HFFc6 (cell line): ENCODE measurements around the gene UBE3C. TPM values are rescaled to one million over a fixed set of nuclear protein-coding genes. Genes with fewer than 3 reads are reported as not detected.
"Not testable (repeated sequence)": the region's sequence is repeated elsewhere in the genome, so short reads cannot be mapped to it uniquely, and the experiment has no call there.

ENCODE experiments used
- DNase-seq: peaks from one replicate; pipeline ENCODE4 v3.0.0-alpha.2; 2018
- H3K27ac Mint-ChIP-seq: 2 replicates; pipeline ENCODE4 v1.8.0; 2020; ENCODE audit warnings: mild to moderate bottlenecking, mixed read lengths
- H3K27me3 Mint-ChIP-seq: 2 replicates; pipeline ENCODE4 v1.8.0; 2021; ENCODE audit warnings: mild to moderate bottlenecking, moderate library complexity, mixed read lengths; ENCODE audit not compliant: insufficient read depth
- H3K36me3 Mint-ChIP-seq: 2 replicates; pipeline ENCODE4 v1.8.0; 2021; ENCODE audit warnings: low read depth, mixed read lengths
- H3K4me1 Mint-ChIP-seq: 2 replicates; pipeline ENCODE4 v1.8.0; 2020; ENCODE audit warnings: low read depth, mixed read lengths
- H3K4me3 Mint-ChIP-seq: 2 replicates; pipeline ENCODE4 v1.8.0; 2020; ENCODE audit warnings: mild to moderate bottlenecking, moderate library complexity, mixed read lengths
- H3K9me3 Mint-ChIP-seq: 2 replicates; pipeline ENCODE4 v1.8.0; 2020; ENCODE audit warnings: mild to moderate bottlenecking, mixed read lengths
- CTCF ChIP-seq: fragments of 200-600 bp; sonication (generic); IDR thresholded peaks from 2 replicates; pipeline ENCODE4 v1.5.0; 2021; ENCODE audit warnings: antibody characterized with exemption, mild to moderate bottlenecking
- total RNA-seq, 6 experiments: library from RNA; stranded (reverse); fragmentation: NEBNext Ultra II Directional; extraction: Animal tissue kit (Norgen Biotek cat#: 25700); gene quantifications; 2 replicates in 1 of 6; 3 replicates in 5 of 6; pipeline ENCODE4 v1.2.3, GENCODE V29; 2021

Gene UBE3C
- total RNA-seq, 6 experiments from 2014 or later: 64.2 to 80.1 (median 73.1) TPM

DNA sequence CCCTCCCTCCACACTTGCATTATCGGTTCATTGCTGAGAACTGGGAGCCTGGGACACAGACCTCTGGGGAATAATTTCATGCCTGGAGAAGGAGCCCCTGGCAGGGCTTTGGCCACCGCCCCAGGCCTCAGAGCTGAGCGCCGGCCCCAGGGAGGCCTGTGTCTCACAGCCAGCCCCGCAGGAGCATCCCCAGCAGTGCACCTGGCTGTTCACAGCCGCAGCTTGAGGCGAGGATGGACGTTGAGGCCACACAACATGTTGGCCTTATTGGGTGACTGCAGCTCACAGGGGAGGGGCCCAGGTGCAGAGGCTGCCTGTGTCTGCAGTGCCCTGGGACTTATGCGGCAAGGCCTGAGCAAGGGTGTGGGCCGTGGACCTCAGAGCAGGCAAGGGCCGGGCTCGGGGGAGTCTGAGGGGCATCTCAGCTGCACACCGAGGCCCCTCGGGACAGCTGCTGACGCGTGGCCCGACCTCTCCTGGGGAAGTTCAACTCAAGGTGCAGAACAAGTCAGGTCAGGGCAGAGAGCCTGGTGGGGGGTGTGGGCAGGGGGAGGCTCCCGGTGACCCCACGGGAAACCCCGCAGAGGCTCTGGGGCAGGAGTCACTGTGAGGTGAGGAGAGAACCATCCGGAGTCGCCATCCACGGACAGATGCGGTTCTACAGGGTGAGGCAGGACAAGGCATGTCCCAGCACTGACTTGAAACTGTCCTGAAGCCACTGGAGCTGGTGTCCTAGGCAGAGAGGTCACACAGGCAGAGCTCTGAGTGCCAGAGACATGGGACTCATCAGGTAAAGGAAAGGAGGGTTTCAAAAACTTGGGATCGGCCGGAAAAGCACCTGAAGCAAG is 13.1 kb upstream of the UBE3C start:
- H3K4me3 Mint-ChIP-seq: no peak overlapping the region
- no peak for DNase-seq

DNA sequence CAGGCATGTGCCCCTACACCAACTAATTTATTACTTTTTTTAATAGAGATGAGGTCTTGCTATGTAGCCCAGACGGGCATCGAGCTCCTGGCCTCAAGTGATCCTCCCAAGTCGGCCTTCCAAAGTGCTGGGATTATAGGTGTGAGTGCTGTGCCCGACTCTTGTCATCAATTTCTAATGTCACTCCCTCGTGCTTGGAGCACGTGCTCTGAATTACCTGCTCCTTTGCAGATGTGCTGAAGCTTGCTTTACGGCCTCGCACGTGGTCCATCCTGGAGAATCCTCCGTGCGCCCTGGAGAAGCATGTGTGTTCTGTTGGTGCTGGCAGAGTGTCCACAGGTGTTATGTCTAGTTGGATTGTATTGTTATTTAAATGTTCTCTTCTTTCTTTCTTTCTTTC is 11.8 kb upstream of the UBE3C start:
- DNase-seq: no peak
- no peaks in the 10 kb centered on the region for H3K36me3 Mint-ChIP-seq
- H3K9me3 Mint-ChIP-seq: no peaks in the 10 kb centered on the region
- no peak for TF ChIP-seq CTCF
- H3K27me3 Mint-ChIP-seq: peaks cover 20% of the 10 kb centered on the region
- no peaks in the 10 kb centered on the region for H3K4me1 Mint-ChIP-seq
- no peak overlapping the region for H3K4me3 Mint-ChIP-seq
- no peak overlapping the region for H3K27ac Mint-ChIP-seq

More for the DNA sequence above, 13.1 kb upstream of the UBE3C start:
- H3K4me1 Mint-ChIP-seq: no peaks in the 10 kb centered on the region
- peaks cover 17% of the 10 kb centered on the region for H3K27me3 Mint-ChIP-seq
- H3K9me3 Mint-ChIP-seq: no peaks in the 10 kb centered on the region
- no peak for TF ChIP-seq CTCF
- no peak overlapping the region for H3K27ac Mint-ChIP-seq
- no peaks in the 10 kb centered on the region for H3K36me3 Mint-ChIP-seq

GRCh38 chr7:157129200-157129599 is 9.5 kb upstream of the UBE3C start:
- Mint-ChIP-seq H3K4me1 (no peaks in the 10 kb centered on the region), H3K9me3 (no peaks in the 10 kb centered on the region), H3K27ac (no peak overlapping the region), H3K36me3 (no peaks in the 10 kb centered on the region), H3K27me3 (peaks cover 19% of the 10 kb centered on the region), H3K4me3 (no peak overlapping the region)
- no peak for TF ChIP-seq CTCF
- DNase-seq: no peak

DNA sequence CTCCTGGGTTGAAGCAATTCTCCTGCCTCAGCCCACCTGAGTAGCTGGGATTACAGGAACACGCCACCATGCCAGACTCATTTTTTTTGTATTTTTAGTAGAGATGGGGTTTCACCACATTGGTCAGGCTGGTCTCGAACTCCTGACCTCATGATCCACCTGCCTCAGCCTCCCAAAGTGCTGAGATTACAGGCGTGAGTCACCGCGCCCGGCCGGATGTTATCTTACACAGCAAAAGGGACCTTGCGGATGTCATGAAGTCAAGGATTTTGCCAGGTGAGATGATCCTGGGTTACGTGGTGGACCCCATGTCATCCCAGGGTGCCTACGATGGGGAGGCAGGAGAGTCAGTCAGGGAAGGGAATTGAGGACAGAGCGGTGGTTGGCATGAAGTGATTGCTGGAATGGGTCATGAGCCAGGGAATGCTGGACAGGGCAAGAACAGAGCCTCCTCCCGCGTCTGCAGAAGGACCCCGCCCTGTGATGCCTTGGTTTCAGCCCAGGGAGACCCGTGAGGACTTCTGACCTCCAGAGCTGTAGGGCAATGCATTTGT is 8.7 kb upstream of the UBE3C start:
- no peak for DNase-seq
- Mint-ChIP-seq H3K4me3 (no peak overlapping the region), H3K4me1 (no peaks in the 10 kb centered on the region), H3K9me3 (no peaks in the 10 kb centered on the region), H3K27me3 (peaks cover 12% of the 10 kb centered on the region), H3K27ac (no peak overlapping the region), H3K36me3 (no peaks in the 10 kb centered on the region)
- TF ChIP-seq CTCF: no peak

DNA sequence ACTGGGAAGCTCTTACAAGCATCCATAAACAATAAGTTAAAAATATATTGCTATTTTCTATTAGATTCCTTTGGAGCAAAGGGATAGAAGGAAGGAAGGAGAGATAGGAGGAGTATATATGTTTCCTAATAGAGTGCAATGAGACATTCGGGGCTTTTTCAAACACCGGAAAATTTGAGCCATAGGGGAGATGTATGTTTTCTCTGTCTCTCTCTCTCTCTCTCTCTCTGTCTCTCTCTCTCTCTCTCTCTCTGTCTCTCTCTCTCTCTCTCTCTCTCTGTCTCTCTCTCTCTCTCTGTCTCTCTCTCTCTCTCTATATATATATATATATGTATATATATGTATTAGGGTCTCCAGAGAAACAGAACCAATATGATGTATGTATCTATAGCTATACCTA is 7.9 kb upstream of the UBE3C start:
- peaks cover 13% of the 10 kb centered on the region for H3K27me3 Mint-ChIP-seq
- H3K4me1 Mint-ChIP-seq, H3K36me3 Mint-ChIP-seq, H3K9me3 Mint-ChIP-seq, H3K27ac Mint-ChIP-seq, DNase-seq, H3K4me3 Mint-ChIP-seq: not testable (repeated sequence)

DNA sequence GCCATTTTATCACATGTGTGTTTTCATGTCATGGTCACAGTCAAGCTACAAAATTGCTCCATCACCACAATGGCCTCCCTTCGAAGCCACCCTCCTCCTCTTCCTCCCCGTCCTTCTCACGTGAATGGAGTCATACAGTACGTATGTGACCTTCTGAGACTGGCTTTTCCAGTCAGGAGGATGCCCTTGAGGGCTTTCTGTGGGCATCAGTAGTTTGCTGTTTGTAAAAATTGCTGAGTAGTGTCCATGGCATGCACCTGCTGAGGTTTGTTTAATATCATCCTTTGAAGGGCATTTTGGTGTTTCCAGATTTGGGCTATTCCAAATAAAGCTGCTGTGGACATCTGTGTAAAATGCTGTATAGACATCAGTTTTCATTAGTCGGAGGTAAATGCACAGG is 5.9 kb upstream of the UBE3C start:
- H3K4me3 Mint-ChIP-seq: no peak overlapping the region
- H3K36me3 Mint-ChIP-seq: no peaks in the 10 kb centered on the region
- no peaks in the 10 kb centered on the region for H3K9me3 Mint-ChIP-seq
- H3K27ac Mint-ChIP-seq: no peak overlapping the region
- no peak for DNase-seq
- TF ChIP-seq CTCF: no peak
- H3K4me1 Mint-ChIP-seq: peaks cover 8% of the 10 kb centered on the region
- H3K27me3 Mint-ChIP-seq: peaks cover 10% of the 10 kb centered on the region
